HepG2 (cell line): ENCODE results near the gene SYMPK. TPM values are rescaled to one million over a fixed set of nuclear protein-coding genes. Genes with fewer than 3 reads are reported as not detected.

Source experiments
- FOXA1 ChIP-seq, 2 experiments: fragments of 450-650 bp in 1 of 2; sonication (generic) in 1 of 2; formaldehyde crosslinking in 1 of 2; IDR thresholded peaks; 2 replicates each; pipeline versions ENCODE4 v1.4.0 to v1.6.1; 2016 to 2020; ENCODE audit warnings: missing genetic modification reagents in 1 of 2
- FOXJ3 ChIP-seq: sonication (generic); formaldehyde crosslinking; IDR thresholded peaks from 2 replicates; pipeline ENCODE4 v1.4.0; 2020; ENCODE audit warnings: missing genetic modification reagents, mild to moderate bottlenecking, borderline replicate concordance
- GABPA ChIP-seq, 2 experiments: IDR thresholded peaks; 2 replicates each; pipeline ENCODE4 v1.6.1; 2011 to 2016; ENCODE audit warnings: low read depth in 2 of 2, low read length in 1 of 2, missing biosample characterization in 1 of 2, missing genetic modification characterization in 1 of 2
- MLLT10 ChIP-seq: sonication (generic); formaldehyde crosslinking; IDR thresholded peaks from 2 replicates; pipeline ENCODE4 v1.4.0; 2020; ENCODE audit warnings: missing genetic modification reagents
- NCOA2 ChIP-seq: sonication (generic); formaldehyde crosslinking; IDR thresholded peaks from 2 replicates; pipeline ENCODE4 v1.8.0; 2022; ENCODE audit warnings: inconsistent platforms
- NR2C2 ChIP-seq: sonication (generic); formaldehyde crosslinking; IDR thresholded peaks from 2 replicates; pipeline ENCODE4 v1.4.0; 2020; ENCODE audit warnings: missing genetic modification reagents, mild to moderate bottlenecking, moderate library complexity, borderline replicate concordance
- PAF1 ChIP-seq: IDR thresholded peaks from 2 replicates; pipeline ENCODE4 v1.6.1; 2016; ENCODE audit warnings: missing genetic modification reagents, missing compliant biosample characterization
- RBM22 ChIP-seq: fragments of 200-400 bp; formaldehyde crosslinking; optimal IDR thresholded peaks from 2 replicates; pipeline ENCODE3; 2017; ENCODE audit warnings: mild to moderate bottlenecking, low read length, moderate library complexity
- RELA ChIP-seq: sonication (generic); formaldehyde crosslinking; IDR thresholded peaks from 2 replicates; pipeline ENCODE4 v1.4.0; 2020; ENCODE audit warnings: missing genetic modification reagents
- SALL2 ChIP-seq: sonication (generic); formaldehyde crosslinking; IDR thresholded peaks from 2 replicates; pipeline ENCODE4 v1.8.1; 2023; ENCODE audit warnings: mild to moderate bottlenecking, missing genetic modification reagents, inconsistent platforms
- SMAD3 ChIP-seq: sonication (generic); formaldehyde crosslinking; IDR thresholded peaks from 2 replicates; pipeline ENCODE4 v1.4.0; 2020; ENCODE audit warnings: missing genetic modification reagents
- SMARCE1 ChIP-seq: fragments of 450-650 bp; IDR thresholded peaks from 2 replicates; pipeline ENCODE4 v1.6.1; 2017; ENCODE audit warnings: borderline replicate concordance
- ZBTB38 ChIP-seq: sonication (generic); formaldehyde crosslinking; IDR thresholded peaks from 2 replicates; pipeline ENCODE4 v1.5.1; 2020; ENCODE audit warnings: mild to moderate bottlenecking, missing genetic modification reagents
- ZC3H4 ChIP-seq: sonication (generic); formaldehyde crosslinking; IDR thresholded peaks from 2 replicates; pipeline ENCODE4 v1.4.0; 2020; ENCODE audit warnings: missing genetic modification reagents, borderline replicate concordance
- ZNF503 ChIP-seq: sonication (generic); formaldehyde crosslinking; IDR thresholded peaks from 2 replicates; pipeline ENCODE4 v1.4.0; 2020; ENCODE audit warnings: missing genetic modification reagents
- ZNF709 ChIP-seq: sonication (generic); formaldehyde crosslinking; IDR thresholded peaks from 2 replicates; pipeline ENCODE4 v1.5.0; 2020; ENCODE audit warnings: mild to moderate bottlenecking, missing genetic modification reagents
- ZNF788 ChIP-seq: sonication (generic); formaldehyde crosslinking; IDR thresholded peaks from 2 replicates; pipeline ENCODE4 v1.5.0; 2020; ENCODE audit warnings: mild to moderate bottlenecking, missing genetic modification reagents, borderline replicate concordance
- polyA plus RNA-seq, 8 experiments: library from polyadenylated mRNA; depleted of rRNA in 3 of 8; stranded (reverse) in 7 of 8; unstranded in 1 of 8; fragments of >200 nt; fragmentation: Illumina TruSeq in 4 of 8; extraction: Trizol in 4 of 8; gene quantifications; 2 replicates each; pipeline versions ENCODE4 v1.2.1 to v1.2.3, GENCODE V29; 2011 to 2016; ENCODE audit warnings: low read depth in 4 of 8, missing spikeins in 1 of 8, mixed read lengths in 1 of 8; ENCODE audit not compliant: insufficient read depth in 1 of 8
- total RNA-seq, 5 experiments: library from RNA; depleted of rRNA; stranded (reverse); fragments of >200 nt; fragmentation: Illumina TruSeq; extraction: Trizol; gene quantifications; 2 replicates each; pipeline ENCODE4 v1.2.3, GENCODE V29; 2016; ENCODE audit warnings: low read depth in 1 of 5
- TF ChIP-seq, protein P1 (sequence below): fragments of 450-650 bp; IDR thresholded peaks from 2 replicates; pipeline ENCODE4 v1.6.1; 2017; ENCODE audit warnings: mild to moderate bottlenecking
- TF ChIP-seq, protein P2 (sequence below): sonication (generic); formaldehyde crosslinking; IDR thresholded peaks from 2 replicates; pipeline ENCODE4 v1.4.0; 2020; ENCODE audit warnings: missing genetic modification reagents, mild to moderate bottlenecking, borderline replicate concordance
- TF ChIP-seq, protein P3 (sequence below): sonication (generic); formaldehyde crosslinking; IDR thresholded peaks from 2 replicates; pipeline ENCODE4 v1.5.1; 2020; ENCODE audit warnings: missing genetic modification reagents, mild to moderate bottlenecking, borderline replicate concordance

Gene SYMPK
- total and polyA plus RNA-seq, 2 of the 13 experiments (the other 11 are each of a cell fraction or from before 2014, with no cell fraction given), result 21.9 to 55.7 TPM

DNA sequence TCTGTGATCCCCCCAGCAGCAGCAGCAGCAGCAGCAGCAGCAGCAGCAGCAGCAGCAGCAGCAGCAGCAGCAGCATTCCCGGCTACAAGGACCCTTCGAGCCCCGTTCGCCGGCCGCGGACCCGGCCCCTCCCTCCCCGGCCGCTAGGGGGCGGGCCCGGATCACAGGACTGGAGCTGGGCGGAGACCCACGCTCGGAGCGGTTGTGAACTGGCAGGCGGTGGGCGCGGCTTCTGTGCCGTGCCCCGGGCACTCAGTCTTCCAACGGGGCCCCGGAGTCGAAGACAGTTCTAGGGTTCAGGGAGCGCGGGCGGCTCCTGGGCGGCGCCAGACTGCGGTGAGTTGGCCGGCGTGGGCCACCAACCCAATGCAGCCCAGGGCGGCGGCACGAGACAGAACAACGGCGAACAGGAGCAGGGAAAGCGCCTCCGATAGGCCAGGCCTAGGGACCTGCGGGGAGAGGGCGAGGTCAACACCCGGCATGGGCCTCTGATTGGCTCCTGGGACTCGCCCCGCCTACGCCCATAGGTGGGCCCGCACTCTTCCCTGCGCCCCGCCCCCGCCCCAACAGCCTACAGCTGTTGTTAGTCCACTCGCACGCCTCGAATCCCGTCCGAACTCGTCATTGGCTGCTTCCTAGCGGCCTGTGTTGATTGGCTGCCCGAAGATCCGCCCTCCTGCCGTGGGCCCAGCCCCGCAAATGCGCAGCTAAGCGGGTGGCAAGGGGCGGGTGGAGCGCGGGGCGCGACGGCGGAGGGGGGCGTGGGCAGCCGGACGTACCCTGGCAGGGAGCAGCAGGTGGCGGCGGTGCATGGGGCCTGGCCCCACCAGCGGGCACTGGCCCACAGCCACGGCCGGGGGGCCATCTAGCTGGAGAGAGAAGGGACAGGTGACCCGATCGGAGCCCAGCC is 92.5 kb downstream of the SYMPK start (continued):
- TF ChIP-seq SMAD3 (peak; percentile 10; the same call in 1 of the 2 replicates), ZNF788 (CRISPR knock-in tag) (peak; percentile 81; the same call in 1 of the 2 replicates), FOXJ3 (CRISPR knock-in tag) (no peak), FOXA1 (IDR thresholded peaks at IDR 0.05) (no peak), FOXA1 (CRISPR knock-in tag; IDR thresholded peaks at IDR 0.05) (peak; percentile 61), RBM22 (peak; percentile 81), ZBTB38 (CRISPR knock-in tag) (0 out of 2 replicates have a peak, but pooled peaks have one; percentile 22), ZC3H4 (CRISPR knock-in tag) (0 out of 2 replicates have a peak, but pooled peaks have one; percentile 52), SALL2 (CRISPR knock-in tag) (peak; percentile 24; the same call in 1 of the 2 replicates), NCOA2 (CRISPR knock-in tag) (peak; percentile 14; the same call in 1 of the 2 replicates), PAF1 (CRISPR knock-in tag) (no peak), SMARCE1 (no peak), ZNF503 (CRISPR knock-in tag) (peak; percentile 25; the same call in 1 of the 2 replicates), ZNF709 (CRISPR knock-in tag) (peak; percentile 83), GABPA (IDR thresholded peaks at IDR 0.05; ENCODE audit: low read depth, low read length) (no peak), GABPA (CRISPR knock-in tag; IDR thresholded peaks at IDR 0.05; ENCODE audit: low read depth) (peak; percentile 25; the same call in 1 of the 2 replicates), NR2C2 (CRISPR knock-in tag) (peak; percentile 78), RELA (no peak), MLLT10 (no peak)
- TF ChIP-seq, protein P1, sequence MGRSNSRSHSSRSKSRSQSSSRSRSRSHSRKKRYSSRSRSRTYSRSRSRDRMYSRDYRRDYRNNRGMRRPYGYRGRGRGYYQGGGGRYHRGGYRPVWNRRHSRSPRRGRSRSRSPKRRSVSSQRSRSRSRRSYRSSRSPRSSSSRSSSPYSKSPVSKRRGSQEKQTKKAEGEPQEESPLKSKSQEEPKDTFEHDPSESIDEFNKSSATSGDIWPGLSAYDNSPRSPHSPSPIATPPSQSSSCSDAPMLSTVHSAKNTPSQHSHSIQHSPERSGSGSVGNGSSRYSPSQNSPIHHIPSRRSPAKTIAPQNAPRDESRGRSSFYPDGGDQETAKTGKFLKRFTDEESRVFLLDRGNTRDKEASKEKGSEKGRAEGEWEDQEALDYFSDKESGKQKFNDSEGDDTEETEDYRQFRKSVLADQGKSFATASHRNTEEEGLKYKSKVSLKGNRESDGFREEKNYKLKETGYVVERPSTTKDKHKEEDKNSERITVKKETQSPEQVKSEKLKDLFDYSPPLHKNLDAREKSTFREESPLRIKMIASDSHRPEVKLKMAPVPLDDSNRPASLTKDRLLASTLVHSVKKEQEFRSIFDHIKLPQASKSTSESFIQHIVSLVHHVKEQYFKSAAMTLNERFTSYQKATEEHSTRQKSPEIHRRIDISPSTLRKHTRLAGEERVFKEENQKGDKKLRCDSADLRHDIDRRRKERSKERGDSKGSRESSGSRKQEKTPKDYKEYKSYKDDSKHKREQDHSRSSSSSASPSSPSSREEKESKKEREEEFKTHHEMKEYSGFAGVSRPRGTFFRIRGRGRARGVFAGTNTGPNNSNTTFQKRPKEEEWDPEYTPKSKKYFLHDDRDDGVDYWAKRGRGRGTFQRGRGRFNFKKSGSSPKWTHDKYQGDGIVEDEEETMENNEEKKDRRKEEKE, result no peak
- TF ChIP-seq, protein P2, sequence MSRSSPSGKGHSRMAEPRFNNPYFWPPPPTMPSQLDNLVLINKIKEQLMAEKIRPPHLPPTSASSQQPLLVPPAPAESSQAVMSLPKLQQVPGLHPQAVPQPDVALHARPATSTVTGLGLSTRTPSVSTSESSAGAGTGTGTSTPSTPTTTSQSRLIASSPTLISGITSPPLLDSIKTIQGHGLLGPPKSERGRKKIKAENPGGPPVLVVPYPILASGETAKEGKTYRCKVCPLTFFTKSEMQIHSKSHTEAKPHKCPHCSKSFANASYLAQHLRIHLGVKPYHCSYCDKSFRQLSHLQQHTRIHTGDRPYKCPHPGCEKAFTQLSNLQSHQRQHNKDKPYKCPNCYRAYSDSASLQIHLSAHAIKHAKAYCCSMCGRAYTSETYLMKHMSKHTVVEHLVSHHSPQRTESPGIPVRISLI (CRISPR knock-in tag), result no peak
- TF ChIP-seq, protein P3, sequence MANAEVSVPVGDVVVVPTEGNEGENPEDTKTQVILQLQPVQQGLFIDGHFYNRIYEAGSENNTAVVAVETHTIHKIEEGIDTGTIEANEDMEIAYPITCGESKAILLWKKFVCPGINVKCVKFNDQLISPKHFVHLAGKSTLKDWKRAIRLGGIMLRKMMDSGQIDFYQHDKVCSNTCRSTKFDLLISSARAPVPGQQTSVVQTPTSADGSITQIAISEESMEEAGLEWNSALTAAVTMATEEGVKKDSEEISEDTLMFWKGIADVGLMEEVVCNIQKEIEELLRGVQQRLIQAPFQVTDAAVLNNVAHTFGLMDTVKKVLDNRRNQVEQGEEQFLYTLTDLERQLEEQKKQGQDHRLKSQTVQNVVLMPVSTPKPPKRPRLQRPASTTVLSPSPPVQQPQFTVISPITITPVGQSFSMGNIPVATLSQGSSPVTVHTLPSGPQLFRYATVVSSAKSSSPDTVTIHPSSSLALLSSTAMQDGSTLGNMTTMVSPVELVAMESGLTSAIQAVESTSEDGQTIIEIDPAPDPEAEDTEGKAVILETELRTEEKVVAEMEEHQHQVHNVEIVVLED (CRISPR knock-in tag), result peak; percentile 78; the same call in 1 of the 2 replicates
